HEK293 (cell line): ENCODE results near the gene PFDN5.

Experiments
- CTCF ChIP-seq: fragments of 450-650 bp; formaldehyde crosslinking; IDR thresholded peaks from 2 replicates; pipeline ENCODE4 v1.5.1; 2016; ENCODE audit warnings: missing biosample characterization, missing genetic modification characterization
- KLF1 ChIP-seq: fragments of 450-650 bp; formaldehyde crosslinking; IDR thresholded peaks from 2 replicates; pipeline ENCODE4 v1.5.1; 2016; ENCODE audit warnings: missing biosample characterization, missing genetic modification characterization
- KLF16 ChIP-seq: fragments of 450-650 bp; formaldehyde crosslinking; IDR thresholded peaks from 2 replicates; pipeline ENCODE4 v1.5.1; 2017; ENCODE audit warnings: missing biosample characterization, missing genetic modification characterization
- PRDM6 ChIP-seq: fragments of 450-650 bp; formaldehyde crosslinking; IDR thresholded peaks from 2 replicates; pipeline ENCODE4 v1.5.1; 2017; ENCODE audit warnings: missing biosample characterization, missing genetic modification characterization
- ZNF354C ChIP-seq: fragments of 450-650 bp; formaldehyde crosslinking; IDR thresholded peaks from 2 replicates; pipeline ENCODE4 v1.5.1; 2016; ENCODE audit warnings: missing biosample characterization, missing genetic modification characterization, low read depth, borderline replicate concordance
- ZNF391 ChIP-seq: fragments of 450-650 bp; formaldehyde crosslinking; IDR thresholded peaks from 2 replicates; pipeline ENCODE4 v1.5.1; 2016; ENCODE audit warnings: low read depth, missing biosample characterization, missing genetic modification characterization, borderline replicate concordance
- ZNF530 ChIP-seq: fragments of 450-650 bp; formaldehyde crosslinking; IDR thresholded peaks from 2 replicates; pipeline ENCODE4 v1.5.1; 2016; ENCODE audit warnings: low read depth, missing biosample characterization, missing genetic modification characterization
- ZNF571 ChIP-seq: fragments of 450-650 bp; formaldehyde crosslinking; IDR thresholded peaks from 2 replicates; pipeline ENCODE4 v1.5.0; 2017; ENCODE audit warnings: missing biosample characterization, missing genetic modification characterization
- ZNF768 ChIP-seq: fragments of 450-650 bp; formaldehyde crosslinking; IDR thresholded peaks from 2 replicates; pipeline ENCODE4 v1.5.1; 2018; ENCODE audit warnings: missing biosample characterization, mild to moderate bottlenecking, missing genetic modification characterization
- ZNF792 ChIP-seq: fragments of 450-650 bp; formaldehyde crosslinking; IDR thresholded peaks from 2 replicates; pipeline ENCODE4 v1.5.1; 2016; ENCODE audit warnings: missing biosample characterization, missing genetic modification characterization

GRCh38 chr12:53258541-53259539 is 36.5 kb upstream of the PFDN5 start:
- no peak for TF ChIP-seq PRDM6 (tag by site-specific recombination)
- TF ChIP-seq ZNF391, result no peak
- TF ChIP-seq CTCF (tag by site-specific recombination), result no peak
- no peak for TF ChIP-seq ZNF354C (tag by site-specific recombination)
- TF ChIP-seq KLF16 (tag by site-specific recombination), result no peak
- no peak for TF ChIP-seq ZNF571 (tag by site-specific recombination)
- TF ChIP-seq KLF1 (tag by site-specific recombination), result no peak
- no peak for TF ChIP-seq ZNF792
- TF ChIP-seq ZNF530 (tag by site-specific recombination), result no peak
- no peak for TF ChIP-seq ZNF768 (tag by site-specific recombination)
